ENCODE data around the gene MAP2K7.

The MAP2K7 gene

DNA sequence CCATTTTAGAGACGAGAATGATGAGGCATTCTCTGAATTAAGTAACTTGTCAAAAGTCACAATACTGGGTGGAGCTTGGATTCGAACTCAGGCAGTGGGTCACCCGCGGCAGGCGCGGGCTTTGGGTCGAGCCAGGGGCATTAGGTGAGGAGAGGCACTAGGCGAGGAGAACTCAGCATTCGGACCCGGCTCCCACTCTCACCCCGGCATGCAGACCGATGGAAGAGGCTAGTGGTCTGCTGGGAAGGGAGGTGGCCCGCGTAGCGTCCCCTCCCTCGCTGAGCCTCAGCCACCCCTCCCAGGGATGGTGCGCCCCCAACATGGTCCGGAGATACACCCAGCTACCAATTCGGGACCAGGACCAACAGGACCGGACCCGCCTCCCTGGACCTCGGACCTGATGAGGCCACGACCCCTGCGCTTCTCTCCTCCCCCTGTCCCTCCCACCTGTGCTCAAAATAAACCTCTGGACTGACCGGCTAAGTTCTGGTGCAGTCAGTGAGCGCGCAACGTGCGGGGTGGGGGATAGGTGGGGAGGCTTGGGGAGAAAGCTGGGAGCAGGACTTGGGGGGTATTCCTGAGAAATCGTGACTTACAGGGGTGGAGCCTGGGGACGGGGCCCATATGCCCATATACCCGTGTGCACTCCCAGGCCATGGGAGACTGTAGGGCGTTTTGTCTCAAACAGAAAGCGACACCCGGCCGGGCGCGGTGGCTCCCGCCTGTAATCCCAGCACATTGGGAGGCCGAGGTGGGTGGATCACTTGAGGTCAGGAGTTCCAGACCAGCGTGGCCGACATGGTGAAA is 15.1 kb downstream of the MAP2K7 start:
- DNase-seq (ENCODE audit: low read depth, low spot score) = no peak

DNA sequence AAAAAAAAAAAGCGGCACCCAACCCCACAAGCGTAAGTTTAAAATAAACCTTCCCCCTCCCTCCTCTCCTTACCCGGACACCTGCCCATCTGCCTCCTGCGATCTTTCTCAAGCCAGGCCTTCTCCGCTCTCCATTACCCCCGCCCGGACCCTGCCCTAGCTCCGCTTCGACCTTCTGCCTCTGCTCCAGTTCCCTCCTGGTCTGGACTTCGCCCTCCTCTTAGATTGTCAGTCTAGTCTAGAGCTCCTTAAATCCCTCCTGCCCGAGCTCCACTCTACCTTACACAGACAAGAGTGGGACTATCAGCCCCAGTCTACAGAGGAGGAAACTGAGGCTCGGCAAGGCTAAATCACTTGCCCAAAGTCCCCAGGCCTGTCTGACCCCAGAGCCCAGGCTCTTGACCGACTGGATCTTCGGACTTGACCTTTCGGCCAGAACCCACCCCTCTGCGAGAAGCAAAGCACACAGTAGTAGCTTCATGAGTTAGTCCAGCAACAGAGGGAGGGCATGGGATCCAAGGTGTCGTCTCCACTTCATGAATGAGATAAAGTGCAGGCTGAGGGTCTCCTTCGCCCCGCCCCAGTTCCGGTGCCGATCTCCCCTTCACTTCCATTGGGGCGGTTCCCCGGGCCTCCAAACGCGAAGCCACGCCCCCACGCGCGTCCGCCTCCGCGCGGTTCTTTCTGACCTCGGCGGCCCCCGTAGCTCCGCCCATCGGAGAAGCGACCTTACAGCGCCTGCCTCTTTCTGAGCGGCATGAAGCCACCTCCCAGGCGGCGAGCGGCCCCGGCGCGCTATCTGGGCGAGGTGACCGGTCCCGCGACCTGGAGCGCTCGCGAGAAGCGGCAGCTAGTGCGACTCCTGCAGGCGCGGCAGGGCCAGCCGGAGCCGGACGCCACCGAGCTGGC is 16.2 kb downstream of the MAP2K7 start, which contains the start of gene SNAPC2:
Gene SNAPC2, plus strand, starts transcription at position 729 of the 909 bp plus-strand sequence. Its CDS starts 29 bp downstream, at position 758.
- DNase-seq (ENCODE audit: low read depth, low spot score) = peak; percentile 97

DNA sequence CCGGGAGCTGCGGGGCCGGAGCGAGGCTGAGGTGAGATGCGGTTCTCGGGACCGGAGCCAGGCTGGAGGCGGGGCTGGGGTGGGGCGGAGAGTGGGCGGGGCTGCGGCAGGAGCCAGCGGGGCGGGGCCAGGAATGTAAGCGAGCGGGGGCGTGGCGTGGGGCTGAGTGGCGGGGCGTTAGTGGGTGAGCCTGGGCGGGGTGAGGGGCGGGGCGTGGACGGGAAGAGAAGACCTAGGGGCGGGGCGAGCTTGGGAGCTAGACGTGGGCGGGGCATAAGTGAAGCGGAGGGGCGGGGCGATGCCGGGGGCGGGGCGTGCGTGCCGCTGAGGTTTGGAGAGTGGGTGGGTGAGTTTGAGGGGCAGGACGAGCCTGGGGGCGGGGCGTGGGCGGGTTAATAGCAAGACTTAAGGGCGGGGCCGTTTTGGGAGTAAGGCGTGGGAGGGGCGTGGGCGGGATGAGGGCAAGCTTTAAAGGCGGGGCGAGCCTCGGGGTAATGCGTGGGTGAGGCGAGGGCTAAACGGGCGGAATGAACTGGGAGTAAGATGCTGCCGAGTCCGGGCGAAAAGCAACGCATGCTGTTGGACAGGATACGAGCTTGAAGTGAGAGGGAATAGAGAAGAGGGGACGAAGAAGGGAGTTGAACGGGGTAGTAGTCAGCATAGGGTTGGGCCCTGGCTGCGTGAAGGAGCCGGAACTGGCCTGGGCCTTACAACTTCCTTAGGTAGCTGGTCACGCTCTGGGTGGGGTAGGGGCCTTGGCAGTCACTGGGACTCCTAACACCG is 17.0 kb downstream of the MAP2K7 start:
- peak; percentile 79 for DNase-seq (ENCODE audit: low read depth, low spot score)

DNA sequence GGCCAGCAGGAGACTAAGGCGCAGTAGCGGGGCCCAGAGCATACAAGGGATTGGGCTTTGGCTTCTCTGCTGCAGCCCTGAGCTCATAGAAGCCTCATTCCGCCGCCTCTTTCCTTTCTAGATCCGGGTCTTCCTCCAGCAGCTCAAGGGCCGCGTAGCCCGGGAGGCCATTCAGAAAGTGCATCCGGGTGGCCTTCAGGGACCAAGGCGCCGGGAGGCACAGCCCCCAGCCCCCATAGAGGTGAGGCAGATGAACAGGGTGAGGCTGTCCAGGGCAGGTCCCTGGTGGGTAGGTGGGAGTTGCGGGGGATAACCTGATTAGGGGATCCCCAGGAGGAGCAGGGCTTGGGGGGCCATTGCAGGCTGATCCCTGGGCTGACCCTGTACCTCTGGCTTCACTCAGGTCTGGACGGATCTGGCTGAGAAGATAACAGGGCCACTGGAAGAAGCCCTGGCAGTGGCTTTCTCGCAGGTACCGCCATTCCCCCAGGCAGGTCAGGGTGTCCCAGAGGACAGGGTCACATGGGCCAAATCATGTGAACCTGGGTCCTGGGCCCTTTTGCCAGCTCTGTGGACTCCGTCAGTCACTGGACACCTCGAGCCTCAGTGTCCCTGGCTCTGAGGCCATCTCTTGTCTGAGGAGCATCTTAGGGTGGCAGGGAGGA is 17.8 kb downstream of the MAP2K7 start:
- DNase-seq (ENCODE audit: low read depth, low spot score) = no peak

DNA sequence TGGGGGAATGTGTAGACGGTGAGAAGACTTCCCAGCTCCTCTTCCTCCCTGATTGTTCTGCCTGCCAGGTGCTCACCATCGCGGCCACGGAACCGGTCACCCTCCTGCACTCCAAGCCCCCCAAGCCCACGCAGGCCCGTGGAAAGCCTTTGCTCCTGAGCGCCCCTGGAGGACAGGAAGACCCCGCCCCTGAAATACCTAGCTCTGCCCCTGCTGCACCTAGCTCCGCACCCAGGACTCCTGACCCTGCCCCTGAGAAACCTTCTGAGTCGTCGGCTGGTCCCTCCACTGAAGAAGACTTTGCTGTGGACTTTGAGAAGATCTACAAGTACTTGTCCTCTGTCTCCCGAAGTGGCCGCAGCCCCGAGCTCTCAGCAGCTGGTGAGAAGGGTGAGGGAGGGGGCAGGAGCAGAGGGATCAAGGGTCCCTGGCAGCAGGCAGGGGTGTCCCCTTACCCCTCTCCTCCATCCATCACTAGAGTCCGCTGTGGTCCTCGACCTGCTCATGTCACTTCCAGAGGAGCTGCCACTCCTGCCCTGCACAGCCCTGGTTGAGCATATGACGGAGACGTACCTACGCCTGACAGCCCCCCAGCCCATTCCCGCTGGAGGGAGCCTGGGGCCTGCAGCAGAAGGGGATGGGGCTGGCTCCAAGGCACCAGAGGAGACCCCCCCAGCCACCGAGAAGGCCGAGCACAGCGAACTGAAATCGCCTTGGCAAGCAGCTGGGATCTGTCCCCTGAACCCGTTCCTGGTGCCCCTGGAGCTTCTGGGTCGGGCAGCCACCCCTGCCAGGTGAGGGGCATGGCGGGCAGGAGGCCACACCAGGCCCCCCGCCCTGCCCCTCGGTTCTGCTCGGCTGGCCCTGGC is 18.5 kb downstream of the MAP2K7 start:
- DNase-seq (ENCODE audit: low read depth, low spot score) = no peak

DNA sequence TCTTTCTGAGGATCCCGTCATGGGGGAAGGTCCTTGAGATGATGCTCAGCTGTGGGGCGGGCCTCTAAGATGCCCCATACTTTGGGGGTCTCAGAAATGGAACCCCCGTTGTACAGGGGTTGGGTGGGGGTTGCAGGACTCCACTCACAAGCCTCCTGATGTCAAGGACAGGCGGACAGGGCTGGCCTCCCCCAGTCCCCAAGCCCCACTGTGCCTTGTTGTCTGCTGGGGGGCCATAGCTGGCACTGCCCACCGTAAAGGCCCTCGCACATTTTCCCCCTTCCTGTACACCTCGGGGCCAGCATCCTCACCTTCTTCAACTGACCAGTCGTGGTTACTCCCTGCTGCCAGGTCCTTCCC is 19.1 kb downstream of the MAP2K7 start:
- no peak for DNase-seq (ENCODE audit: low read depth, low spot score)

DNA sequence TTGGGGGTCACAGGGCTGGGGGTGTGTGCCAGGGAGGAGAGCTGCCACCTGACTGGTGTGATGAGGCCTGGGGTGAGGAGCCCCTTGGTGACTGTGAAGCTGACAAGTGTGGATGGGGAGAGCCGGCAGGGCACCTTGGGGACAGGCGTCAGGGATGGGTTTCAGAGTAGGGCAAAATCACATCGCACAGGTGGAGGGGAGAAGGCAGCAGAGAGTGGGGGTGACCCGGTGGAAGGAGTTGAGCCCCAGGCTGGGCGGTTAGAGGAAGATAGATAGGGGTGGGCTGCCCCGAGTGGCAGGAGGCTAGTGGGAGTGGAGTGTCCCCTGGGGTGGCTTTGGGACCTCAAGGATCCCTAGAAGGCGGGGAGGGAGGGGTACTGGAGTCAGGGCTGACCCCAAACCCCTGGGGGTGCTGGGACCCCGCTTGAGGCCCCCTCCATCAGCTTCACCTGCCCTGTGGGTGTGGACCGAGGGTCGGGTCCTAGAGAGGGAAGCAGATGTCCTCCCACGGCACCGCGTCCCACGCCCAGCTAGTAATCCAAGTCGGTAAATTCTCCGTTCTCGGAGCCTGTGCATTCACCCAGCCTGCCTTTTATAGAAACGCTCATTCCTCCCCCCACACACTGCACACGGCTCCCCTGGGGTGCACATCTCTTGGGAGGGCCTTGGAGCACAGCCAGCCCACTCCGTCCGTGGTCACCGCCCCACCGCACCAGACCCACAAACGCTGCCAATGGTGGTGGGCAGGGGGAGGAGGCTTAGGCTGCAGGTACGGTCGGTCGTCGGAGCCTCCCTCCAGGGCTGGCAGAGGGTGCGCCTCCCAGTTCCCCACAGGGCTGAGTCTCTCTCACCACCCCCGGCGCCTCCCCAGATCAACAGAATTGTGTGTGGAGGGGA is 19.9 kb downstream of the MAP2K7 start:
- DNase-seq (ENCODE audit: low read depth, low spot score) = no peak

DNA sequence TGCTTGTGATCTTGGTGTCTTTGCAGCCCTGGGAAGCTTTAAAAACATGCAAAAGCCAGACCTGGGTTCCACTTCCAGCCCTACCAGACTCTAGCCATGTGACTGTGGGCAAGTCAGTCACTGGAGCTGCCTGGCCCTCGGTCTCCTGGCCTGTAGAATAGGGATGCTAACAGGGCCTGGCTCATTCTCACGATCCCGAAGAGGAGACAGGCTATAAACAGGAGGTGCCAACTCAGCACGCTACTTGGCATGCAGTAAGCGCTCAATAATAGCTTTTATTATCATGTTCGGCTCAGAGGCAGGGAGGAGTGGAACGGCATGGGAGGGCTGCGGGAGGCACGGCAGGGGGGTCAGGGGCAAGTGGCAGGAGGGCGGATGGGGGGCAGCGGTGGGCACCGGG is 20.6 kb downstream of the MAP2K7 start:
- no peak for DNase-seq (ENCODE audit: low read depth, low spot score)

DNA sequence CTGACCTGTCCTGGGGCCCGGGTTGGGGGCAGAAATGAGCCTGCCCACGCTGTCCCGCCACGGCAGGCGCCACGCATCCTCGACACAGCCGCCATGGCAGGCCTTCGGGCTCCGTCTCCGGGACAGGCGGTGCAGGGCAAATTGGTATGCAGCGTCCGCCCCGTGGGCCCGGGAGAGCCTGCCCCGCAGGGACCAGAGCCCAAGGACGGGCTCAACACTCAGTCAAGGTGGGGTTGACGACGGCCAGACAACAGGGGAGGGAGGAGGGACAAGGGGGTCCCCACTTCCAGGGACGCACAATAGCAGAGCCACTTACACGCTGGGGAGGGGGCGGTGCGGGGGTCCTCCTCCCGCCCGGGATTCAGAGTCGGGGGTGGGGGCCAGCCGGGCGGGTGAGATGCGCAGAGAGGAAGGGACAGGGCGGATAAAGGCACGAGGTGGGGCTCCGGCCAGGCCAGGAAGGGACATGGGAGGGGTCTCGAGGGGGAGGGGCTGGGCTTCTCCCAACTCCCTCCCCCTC is 21.0 kb downstream of the MAP2K7 start:
- no peak for DNase-seq (ENCODE audit: low read depth, low spot score)

DNA sequence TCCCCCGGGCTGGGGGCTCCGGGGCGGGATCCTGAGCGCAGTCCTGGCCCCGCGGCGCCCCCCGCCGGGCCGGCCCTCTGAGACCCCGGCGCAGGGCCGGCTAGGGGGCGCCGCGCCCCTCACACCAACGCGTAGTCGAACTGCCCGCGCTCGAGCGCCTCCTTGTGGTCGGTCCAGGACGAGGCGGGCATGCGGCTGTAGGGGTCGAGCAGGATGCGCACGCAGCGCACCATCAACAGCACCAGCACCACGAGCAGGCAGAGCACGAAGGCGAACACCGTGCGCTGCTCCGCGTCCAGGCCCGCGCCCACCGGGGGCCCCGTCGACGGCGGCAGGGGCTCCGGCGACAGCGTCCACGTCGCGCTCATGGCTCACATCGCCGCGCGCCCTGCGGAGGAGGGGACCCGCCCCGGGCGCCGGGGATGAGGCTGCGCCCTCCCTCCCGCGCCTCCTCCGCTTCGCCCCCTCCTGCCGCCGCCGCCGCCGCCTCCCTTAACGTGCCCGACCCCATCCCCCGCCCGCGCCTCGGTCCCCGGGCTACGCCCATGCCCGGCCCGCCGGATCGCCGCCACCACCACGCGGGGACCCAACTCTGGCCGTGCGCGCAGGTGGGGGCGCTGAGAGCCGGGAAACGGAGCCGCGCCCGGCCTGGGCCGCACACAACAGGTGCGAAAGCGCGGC is 21.6 kb downstream of the MAP2K7 start:
- peak; percentile 95 for DNase-seq (ENCODE audit: low read depth, low spot score)

DNA sequence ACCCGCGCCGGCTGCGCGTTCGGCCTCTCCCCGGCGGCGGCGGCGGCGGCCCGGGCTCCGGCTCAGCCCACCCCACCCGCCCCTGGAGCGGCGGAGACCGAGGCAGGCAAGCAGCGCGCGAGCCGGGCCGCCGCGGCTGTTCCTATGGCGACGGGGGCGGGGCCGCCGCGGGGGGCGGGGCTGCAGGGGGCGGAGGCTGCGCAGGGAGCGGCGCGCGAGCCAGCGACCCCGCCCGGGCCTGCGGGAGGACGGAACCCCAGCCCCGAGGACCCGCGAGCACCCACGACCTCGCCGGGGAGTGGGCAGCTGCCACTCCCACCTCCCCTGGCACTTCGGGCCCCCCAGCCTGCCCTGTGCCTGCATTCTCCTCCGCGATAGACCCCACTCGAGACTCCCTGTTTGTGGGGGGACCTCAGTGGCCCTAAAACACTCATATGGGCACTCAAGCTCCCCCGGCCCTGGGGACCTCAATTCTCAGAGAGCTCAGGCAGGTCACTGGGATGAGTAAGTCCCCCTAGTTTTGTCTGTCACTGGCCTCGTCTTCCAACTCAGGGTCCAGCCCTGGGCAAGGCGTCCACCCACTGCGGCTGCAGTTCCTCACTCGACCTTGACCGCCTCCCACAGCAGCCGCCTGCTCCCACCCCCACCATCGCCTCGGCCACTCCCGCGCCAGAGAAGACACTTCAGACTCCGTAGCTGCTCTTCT is 22.5 kb downstream of the MAP2K7 start, which contains the start of gene CTXN1:
Gene CTXN1, minus strand, starts transcription at position 115 of the 706 bp plus-strand sequence. CDS start 597 bp downstream, outside the sequence.
- peak; percentile 42 for DNase-seq (ENCODE audit: low read depth, low spot score)

DNA sequence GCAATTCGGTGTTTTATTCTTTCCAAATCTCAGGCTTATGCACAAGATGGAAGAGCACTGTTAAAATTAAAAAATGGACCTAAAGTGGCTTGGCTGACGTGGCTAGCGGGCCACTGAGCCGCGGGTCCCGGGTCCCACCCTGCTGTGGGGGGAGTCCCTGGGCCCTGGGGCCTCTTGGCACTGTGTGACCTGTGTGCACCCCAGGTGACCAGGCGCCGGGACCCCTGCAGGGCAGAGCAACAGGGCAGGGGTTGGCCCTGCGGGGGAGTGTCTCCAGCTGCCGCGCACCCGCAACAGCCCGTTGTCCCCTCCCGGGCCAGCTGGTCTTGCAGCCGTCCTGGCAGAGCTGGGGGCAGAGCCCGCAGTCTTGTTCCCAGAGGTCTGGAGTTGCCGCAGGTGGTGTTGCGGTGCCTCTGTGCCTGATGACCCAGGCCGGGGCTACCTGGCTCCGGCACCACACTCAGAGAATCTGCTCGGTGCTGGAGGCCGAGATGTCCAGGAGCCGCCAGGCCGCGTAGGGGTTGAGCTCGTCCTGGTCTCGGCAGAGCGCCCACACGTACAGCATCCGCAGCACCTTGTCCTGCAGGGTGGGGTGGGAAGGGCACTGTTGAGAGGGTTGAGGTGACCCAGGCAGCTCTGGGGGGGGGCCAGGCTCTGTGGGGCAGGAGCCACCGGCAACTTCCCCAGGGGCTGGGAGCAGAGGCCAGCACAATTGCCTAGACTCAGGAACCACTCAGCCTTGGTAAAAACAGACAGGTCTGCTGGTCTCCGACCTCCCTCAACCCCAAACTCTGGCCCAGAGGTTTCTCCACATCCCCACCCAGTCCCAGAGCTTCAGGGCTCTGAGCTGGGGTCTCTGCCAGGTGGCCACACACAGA is 23.3 kb downstream of the MAP2K7 start:
- DNase-seq (ENCODE audit: low read depth, low spot score) = peak; percentile 22

DNA sequence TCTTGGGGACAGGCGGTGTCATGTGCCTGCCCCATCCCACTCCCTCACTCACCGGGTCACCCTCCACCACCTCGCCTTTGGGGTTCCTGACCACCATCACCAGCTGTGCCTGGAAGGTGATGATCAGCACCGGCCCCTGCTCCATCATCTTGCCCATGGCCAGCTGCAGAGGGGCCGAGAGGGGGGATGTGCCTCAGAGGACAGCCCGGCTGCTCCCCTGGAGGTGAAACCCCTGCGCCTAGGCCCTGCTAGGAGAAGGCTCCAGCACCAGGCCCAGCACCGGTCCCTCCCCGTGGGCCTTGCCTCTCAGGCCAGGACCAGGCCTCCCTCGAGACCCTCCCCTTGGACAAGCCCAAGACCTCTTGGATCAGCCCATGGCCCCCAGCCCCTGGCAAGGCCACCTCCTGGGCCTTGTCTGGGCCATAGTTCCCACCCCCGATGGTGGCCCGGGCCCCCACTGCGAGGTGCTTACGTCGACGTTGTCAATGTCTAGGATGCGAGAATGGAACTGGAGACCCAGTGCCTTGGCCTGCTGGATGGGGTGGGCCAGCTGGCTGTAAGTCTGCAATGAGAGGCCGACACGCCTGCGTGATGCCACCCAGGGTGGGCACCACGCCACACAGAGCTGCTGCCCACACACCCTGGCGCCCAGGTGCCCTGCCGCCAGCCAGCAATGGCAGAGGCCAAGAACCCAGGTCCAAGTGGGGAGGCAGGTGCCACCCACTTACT is 24.1 kb downstream of the MAP2K7 start:
- no peak for DNase-seq (ENCODE audit: low read depth, low spot score)

DNA sequence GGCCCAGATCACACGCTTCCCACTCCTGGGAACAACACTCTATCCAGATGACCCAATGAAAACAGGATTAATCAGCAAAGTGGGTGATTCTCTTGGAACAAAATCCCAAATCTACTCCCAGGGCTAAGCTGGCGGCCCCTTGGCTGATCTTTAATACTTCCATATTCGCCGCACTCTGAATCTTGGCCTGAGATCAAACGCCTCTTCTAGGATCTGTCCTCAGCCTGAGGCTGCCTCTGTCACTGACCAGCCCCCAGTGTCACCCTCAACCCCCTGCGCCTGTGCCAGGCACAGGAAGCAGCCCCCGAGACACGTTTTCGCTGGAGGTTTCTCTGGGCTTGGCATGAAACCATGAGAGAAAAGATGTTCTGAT is 24.6 kb downstream of the MAP2K7 start:
- no peak for DNase-seq (ENCODE audit: low read depth, low spot score)

DNA sequence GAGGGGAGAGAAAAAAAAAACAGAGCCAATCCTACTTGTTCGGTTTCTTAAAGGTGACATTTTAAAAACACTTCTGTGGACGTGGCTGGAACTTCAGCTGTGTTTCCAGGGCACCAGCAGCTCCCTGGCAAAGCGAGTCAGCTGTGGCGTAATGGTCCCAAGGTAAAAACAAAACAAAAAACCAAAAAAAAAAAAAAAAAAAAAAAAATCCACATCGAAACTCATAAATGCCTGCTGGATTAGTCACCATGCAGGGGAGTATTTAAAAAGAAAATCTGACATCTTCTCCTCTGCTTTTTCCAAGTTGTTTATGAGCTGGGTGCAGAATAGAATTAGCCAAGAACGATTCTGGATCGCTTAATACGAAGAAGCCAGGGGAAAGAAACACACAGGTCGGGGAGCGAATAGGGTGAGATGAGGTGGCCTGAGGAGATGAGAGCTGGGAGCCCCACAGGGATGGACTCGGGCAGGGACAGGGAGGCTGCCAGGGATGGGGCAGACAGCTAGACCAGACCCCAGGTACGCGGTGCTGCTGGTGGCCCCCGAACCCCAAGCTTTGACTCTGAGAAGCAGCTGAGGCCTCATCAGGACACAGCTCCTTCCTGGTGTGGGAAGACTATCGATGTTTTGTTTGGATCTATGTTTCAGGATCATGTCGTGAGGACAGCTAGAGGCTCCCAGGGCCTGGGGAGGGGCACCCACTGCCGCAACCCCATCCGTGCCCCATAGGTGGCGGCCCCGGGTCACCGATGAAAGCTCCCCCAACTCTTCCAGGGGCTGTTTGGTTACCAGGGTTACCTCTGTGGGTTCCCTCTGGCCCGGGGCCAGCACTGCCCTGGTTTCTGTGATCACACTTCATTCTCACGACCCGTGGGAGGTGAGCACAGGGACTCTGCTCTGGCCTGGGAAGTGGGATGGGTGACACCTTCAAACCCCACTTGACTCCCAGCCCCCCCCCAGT is 25.3 kb downstream of the MAP2K7 start:
- DNase-seq (ENCODE audit: low read depth, low spot score) = peak; percentile 76
